Measurements from ENCODE around the gene ITSN2. TPM values are rescaled to one million over a fixed set of nuclear protein-coding genes. Genes with fewer than 3 reads are reported as not detected.

Gene ITSN2
- total RNA-seq, 2 donors from 2014 or later = 12.6 to 16.8 TPM

GRCh38 chr2:24160761-24161160 lies 199.6 kb downstream of the ITSN2 start:
- no peak overlapping the region for H3K9ac ChIP-seq (ENCODE audit: extremely low read depth, low read length, poor library complexity, severe bottlenecking)
- H3K9me3 Mint-ChIP-seq = peaks cover 19% of the 10 kb centered on the region
- H3K27ac Mint-ChIP-seq = no peak overlapping the region
- peaks cover 17% of the 10 kb centered on the region for H3K36me3 Mint-ChIP-seq (ENCODE audit: low read depth)
- H3K4me1 ChIP-seq (ENCODE audit: control insufficient read depth, insufficient read depth, low read length) = no peaks in the 10 kb centered on the region
- DNase-seq = no peak
- no peaks in the 10 kb centered on the region for H3K4me1 Mint-ChIP-seq
- no peaks in the 10 kb centered on the region for H3K36me3 ChIP-seq (ENCODE audit: control insufficient read depth, insufficient read depth, low read length)
- TF ChIP-seq, protein P1, sequence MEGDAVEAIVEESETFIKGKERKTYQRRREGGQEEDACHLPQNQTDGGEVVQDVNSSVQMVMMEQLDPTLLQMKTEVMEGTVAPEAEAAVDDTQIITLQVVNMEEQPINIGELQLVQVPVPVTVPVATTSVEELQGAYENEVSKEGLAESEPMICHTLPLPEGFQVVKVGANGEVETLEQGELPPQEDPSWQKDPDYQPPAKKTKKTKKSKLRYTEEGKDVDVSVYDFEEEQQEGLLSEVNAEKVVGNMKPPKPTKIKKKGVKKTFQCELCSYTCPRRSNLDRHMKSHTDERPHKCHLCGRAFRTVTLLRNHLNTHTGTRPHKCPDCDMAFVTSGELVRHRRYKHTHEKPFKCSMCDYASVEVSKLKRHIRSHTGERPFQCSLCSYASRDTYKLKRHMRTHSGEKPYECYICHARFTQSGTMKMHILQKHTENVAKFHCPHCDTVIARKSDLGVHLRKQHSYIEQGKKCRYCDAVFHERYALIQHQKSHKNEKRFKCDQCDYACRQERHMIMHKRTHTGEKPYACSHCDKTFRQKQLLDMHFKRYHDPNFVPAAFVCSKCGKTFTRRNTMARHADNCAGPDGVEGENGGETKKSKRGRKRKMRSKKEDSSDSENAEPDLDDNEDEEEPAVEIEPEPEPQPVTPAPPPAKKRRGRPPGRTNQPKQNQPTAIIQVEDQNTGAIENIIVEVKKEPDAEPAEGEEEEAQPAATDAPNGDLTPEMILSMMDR (conservative IDR thresholded peaks at IDR 0.05) = no peak
- H3K27ac ChIP-seq (ENCODE audit: low read depth, low read length) = no peak overlapping the region
- H3K4me3 Mint-ChIP-seq = no peak overlapping the region
- peaks cover 23% of the 10 kb centered on the region for H3K9me3 ChIP-seq (ENCODE audit: control insufficient read depth, low read length)
- no peaks in the 10 kb centered on the region for H3K27me3 Mint-ChIP-seq (ENCODE audit: insufficient read depth)
- H3K4me3 ChIP-seq (ENCODE audit: low read length) = no peak overlapping the region
- H3K27me3 ChIP-seq (ENCODE audit: control insufficient read depth, insufficient read depth, low read length, poor library complexity, severe bottlenecking) = no peaks in the 10 kb centered on the region

- TF ChIP-seq, protein P1 (conservative IDR thresholded peaks at IDR 0.05) = no peak
- peaks cover 23% of the 10 kb centered on the region for H3K9me3 ChIP-seq (ENCODE audit: control insufficient read depth, low read length)
- no peak for DNase-seq
- H3K9ac ChIP-seq (ENCODE audit: extremely low read depth, low read length, poor library complexity, severe bottlenecking) = no peak overlapping the region
- Mint-ChIP-seq H3K4me3 (no peak overlapping the region), H3K36me3 (ENCODE audit: low read depth) (peaks cover 17% of the 10 kb centered on the region), H3K27me3 (ENCODE audit: insufficient read depth) (no peaks in the 10 kb centered on the region), H3K27ac (no peak overlapping the region), H3K9me3 (peaks cover 19% of the 10 kb centered on the region), H3K4me1 (no peaks in the 10 kb centered on the region)
- no peaks in the 10 kb centered on the region for H3K27me3 ChIP-seq (ENCODE audit: control insufficient read depth, insufficient read depth, low read length, poor library complexity, severe bottlenecking)
- no peak overlapping the region for H3K4me3 ChIP-seq (ENCODE audit: low read length)
- no peaks in the 10 kb centered on the region for H3K36me3 ChIP-seq (ENCODE audit: control insufficient read depth, insufficient read depth, low read length)
- no peaks in the 10 kb centered on the region for H3K4me1 ChIP-seq (ENCODE audit: control insufficient read depth, insufficient read depth, low read length)
- 90 to 93% methylated on average over 2 to 4 of the region's 4 CpGs for WGBS, 2 experiments (ENCODE audit: insufficient coverage in 1 of 2, insufficient read length in 1 of 2)
- H3K27ac ChIP-seq (ENCODE audit: low read depth, low read length) = no peak overlapping the region
Measured at GRCh38 chr2:24159708-24160107, 200.6 kb downstream of the ITSN2 start.

DNA sequence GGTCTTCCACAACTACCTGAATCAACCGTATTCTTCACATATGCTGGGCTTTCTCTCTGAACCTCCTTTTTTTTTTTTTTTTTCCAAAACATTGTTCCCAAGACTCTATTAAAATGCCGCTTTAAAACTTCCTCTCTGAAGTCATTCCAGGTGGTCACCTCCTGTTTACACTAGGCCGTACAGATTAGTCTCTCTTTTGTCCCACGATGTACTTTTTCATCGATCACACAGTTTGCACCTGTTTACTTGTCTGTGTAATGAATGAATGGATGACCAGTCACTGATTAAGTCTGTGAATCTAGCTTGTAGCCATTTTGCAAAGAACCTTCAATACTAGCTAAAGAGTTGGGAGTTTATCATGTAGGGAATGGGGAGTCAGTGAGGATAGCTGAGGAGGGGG lies 202.2 kb downstream of the ITSN2 start:
- peaks cover 19% of the 10 kb centered on the region for H3K9me3 Mint-ChIP-seq
- H3K4me1 Mint-ChIP-seq = no peaks in the 10 kb centered on the region
- Histone ChIP-seq H3K36me3 (ENCODE audit: control insufficient read depth, insufficient read depth, low read length) (no peaks in the 10 kb centered on the region), H3K27me3 (ENCODE audit: control insufficient read depth, insufficient read depth, low read length, poor library complexity, severe bottlenecking) (no peaks in the 10 kb centered on the region), H3K27ac (ENCODE audit: low read depth, low read length) (no peak overlapping the region), H3K9ac (ENCODE audit: extremely low read depth, low read length, poor library complexity, severe bottlenecking) (no peak overlapping the region), H3K4me3 (ENCODE audit: low read length) (no peak overlapping the region), H3K4me1 (ENCODE audit: control insufficient read depth, insufficient read depth, low read length) (no peaks in the 10 kb centered on the region), H3K9me3 (ENCODE audit: control insufficient read depth, low read length) (peaks cover 23% of the 10 kb centered on the region)
- H3K4me3 Mint-ChIP-seq = no peak overlapping the region
- 89 to 97% methylated on average over 3 to 5 of the region's 5 CpGs for WGBS, 2 experiments (ENCODE audit: insufficient coverage in 1 of 2, insufficient read length in 1 of 2)
- H3K27ac Mint-ChIP-seq = no peak overlapping the region
- TF ChIP-seq, protein P1 (conservative IDR thresholded peaks at IDR 0.05) = no peak
- H3K27me3 Mint-ChIP-seq (ENCODE audit: insufficient read depth) = no peaks in the 10 kb centered on the region
- no peak for DNase-seq
- H3K36me3 Mint-ChIP-seq (ENCODE audit: low read depth) = peaks cover 17% of the 10 kb centered on the region

All from endodermal cell (in vitro differentiated cells).